Coronary artery (tissue), 2 donors: ENCODE results near the gene EPS8.

Source experiments
- DNase-seq: peaks from one replicate; pipeline ENCODE4 v3.0.0-alpha.2; 2017; ENCODE audit warnings: low spot score
- H3K27ac ChIP-seq, 2 donors: fragments of 200-600 bp; sonication (generic); one replicate each; pipeline ENCODE4 v1.5.1; 2016 to 2019
- H3K4me3 ChIP-seq: fragments of 200-600 bp; sonication (generic); 2 replicates; pipeline ENCODE4 v1.5.1; 2016; ENCODE audit warnings: mild to moderate bottlenecking, moderate library complexity
- TF ChIP-seq, protein P1 (sequence below): fragments of 200-600 bp; sonication (generic); IDR thresholded peaks from one replicate; pipeline ENCODE4 v1.5.1; 2019; ENCODE audit warnings: antibody characterized with exemption

EPS8 gene

DNA sequence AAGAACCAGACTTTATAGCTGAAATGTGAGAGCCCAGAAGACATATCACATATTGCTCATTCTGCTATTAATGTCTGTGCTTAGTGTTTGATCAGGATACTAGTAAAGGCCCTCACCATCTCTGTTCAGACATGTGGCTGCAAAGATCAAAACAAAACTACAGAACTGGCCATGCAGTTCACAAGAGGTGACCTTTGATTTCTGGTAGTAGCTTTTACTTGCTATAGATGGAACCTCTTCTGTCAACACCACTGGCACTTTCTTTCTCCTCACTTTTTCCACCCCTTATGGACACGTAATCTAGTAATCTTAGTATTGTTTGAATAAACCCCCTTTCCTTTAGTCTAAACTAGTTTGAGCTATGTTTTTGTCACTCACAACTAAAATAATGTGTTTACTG, 214.8 kb downstream of the EPS8 start:
- DNase-seq = no peak
- Histone ChIP-seq H3K27ac (no peak overlapping the region), H3K4me3 (no peak overlapping the region)
- TF ChIP-seq, protein P1, sequence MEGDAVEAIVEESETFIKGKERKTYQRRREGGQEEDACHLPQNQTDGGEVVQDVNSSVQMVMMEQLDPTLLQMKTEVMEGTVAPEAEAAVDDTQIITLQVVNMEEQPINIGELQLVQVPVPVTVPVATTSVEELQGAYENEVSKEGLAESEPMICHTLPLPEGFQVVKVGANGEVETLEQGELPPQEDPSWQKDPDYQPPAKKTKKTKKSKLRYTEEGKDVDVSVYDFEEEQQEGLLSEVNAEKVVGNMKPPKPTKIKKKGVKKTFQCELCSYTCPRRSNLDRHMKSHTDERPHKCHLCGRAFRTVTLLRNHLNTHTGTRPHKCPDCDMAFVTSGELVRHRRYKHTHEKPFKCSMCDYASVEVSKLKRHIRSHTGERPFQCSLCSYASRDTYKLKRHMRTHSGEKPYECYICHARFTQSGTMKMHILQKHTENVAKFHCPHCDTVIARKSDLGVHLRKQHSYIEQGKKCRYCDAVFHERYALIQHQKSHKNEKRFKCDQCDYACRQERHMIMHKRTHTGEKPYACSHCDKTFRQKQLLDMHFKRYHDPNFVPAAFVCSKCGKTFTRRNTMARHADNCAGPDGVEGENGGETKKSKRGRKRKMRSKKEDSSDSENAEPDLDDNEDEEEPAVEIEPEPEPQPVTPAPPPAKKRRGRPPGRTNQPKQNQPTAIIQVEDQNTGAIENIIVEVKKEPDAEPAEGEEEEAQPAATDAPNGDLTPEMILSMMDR = no peak
